ENCODE results near the gene GPC6.

GPC6 gene

GRCh38 chr13:94113245-94113644, 886.6 kb downstream of the GPC6 start:
- TF ChIP-seq, protein P1, sequence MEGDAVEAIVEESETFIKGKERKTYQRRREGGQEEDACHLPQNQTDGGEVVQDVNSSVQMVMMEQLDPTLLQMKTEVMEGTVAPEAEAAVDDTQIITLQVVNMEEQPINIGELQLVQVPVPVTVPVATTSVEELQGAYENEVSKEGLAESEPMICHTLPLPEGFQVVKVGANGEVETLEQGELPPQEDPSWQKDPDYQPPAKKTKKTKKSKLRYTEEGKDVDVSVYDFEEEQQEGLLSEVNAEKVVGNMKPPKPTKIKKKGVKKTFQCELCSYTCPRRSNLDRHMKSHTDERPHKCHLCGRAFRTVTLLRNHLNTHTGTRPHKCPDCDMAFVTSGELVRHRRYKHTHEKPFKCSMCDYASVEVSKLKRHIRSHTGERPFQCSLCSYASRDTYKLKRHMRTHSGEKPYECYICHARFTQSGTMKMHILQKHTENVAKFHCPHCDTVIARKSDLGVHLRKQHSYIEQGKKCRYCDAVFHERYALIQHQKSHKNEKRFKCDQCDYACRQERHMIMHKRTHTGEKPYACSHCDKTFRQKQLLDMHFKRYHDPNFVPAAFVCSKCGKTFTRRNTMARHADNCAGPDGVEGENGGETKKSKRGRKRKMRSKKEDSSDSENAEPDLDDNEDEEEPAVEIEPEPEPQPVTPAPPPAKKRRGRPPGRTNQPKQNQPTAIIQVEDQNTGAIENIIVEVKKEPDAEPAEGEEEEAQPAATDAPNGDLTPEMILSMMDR (IDR thresholded peaks at IDR 0.05; ENCODE audit: low read depth, low read length, missing control alignments) = no peak
- DNase-seq (ENCODE audit: low read depth) = no peak
- no peak overlapping the region for H3K4me3 ChIP-seq (ENCODE audit: low read depth, low read length)

DNA sequence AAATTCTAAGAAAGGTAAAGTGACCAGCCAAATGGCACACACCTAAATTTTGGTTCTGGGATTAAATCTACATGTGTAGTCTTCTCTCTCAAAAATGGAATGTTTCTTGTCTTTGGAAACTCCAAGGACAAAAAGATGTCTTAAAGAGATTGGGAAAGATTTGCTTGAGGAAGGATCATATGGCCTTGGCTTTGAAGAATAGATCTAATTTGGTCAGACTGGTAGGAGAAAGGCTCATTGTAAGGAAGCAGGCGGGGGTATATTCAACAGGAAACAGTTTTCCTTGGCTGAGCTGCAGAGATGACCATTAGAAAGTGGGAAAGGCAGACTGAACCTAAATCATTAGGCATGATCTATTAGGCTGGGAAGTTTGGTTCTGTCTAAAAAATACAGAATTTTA, 887.6 kb downstream of the GPC6 start:
- TF ChIP-seq, protein P1 (IDR thresholded peaks at IDR 0.05; ENCODE audit: low read depth, low read length, missing control alignments) = no peak
- no peak for DNase-seq (ENCODE audit: low read depth)
- H3K4me3 ChIP-seq (ENCODE audit: low read depth, low read length) = no peak overlapping the region

GRCh38 chr13:94115054-94115453, 888.4 kb downstream of the GPC6 start:
- H3K4me3 ChIP-seq (ENCODE audit: low read depth, low read length) = no peak overlapping the region
- DNase-seq (ENCODE audit: low read depth) = no peak
- TF ChIP-seq, protein P1 (IDR thresholded peaks at IDR 0.05; ENCODE audit: low read depth, low read length, missing control alignments) = no peak

GRCh38 chr13:94119360-94119936, 892.8 kb downstream of the GPC6 start:
- TF ChIP-seq, protein P1 (IDR thresholded peaks at IDR 0.05; ENCODE audit: low read depth, low read length, missing control alignments) = no peak
- DNase-seq (ENCODE audit: low read depth) = no peak
- no peak overlapping the region for H3K4me3 ChIP-seq (ENCODE audit: low read depth, low read length)

DNA sequence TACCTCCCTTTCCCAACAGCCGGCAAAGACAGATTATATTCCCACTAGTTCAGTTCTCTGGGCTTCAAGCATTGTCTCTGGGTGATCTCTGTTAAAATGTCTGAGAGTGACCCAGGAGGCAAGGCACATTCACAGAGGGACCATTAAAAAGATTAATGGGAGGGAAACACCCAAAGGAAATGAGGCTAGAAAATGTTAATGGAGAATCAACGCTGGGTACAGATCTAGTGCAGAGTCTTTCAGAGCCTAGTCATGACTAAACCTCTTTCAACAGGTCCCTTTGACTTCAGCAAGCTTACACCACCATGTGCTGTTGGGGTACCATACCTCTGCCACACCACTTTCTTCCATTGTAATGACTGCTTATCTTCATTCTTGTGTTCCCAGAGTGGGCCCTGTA, 894.3 kb downstream of the GPC6 start:
- DNase-seq (ENCODE audit: low read depth) = no peak
- TF ChIP-seq, protein P1 (IDR thresholded peaks at IDR 0.05; ENCODE audit: low read depth, low read length, missing control alignments) = no peak
- no peak overlapping the region for H3K4me3 ChIP-seq (ENCODE audit: low read depth, low read length)

- no peak overlapping the region for H3K4me3 ChIP-seq (ENCODE audit: low read depth, low read length)
- no peak for DNase-seq (ENCODE audit: low read depth)
- TF ChIP-seq, protein P1 (IDR thresholded peaks at IDR 0.05; ENCODE audit: low read depth, low read length, missing control alignments) = no peak
Observed at GRCh38 chr13:94121686-94122085, 895.1 kb downstream of the GPC6 start.

DNA sequence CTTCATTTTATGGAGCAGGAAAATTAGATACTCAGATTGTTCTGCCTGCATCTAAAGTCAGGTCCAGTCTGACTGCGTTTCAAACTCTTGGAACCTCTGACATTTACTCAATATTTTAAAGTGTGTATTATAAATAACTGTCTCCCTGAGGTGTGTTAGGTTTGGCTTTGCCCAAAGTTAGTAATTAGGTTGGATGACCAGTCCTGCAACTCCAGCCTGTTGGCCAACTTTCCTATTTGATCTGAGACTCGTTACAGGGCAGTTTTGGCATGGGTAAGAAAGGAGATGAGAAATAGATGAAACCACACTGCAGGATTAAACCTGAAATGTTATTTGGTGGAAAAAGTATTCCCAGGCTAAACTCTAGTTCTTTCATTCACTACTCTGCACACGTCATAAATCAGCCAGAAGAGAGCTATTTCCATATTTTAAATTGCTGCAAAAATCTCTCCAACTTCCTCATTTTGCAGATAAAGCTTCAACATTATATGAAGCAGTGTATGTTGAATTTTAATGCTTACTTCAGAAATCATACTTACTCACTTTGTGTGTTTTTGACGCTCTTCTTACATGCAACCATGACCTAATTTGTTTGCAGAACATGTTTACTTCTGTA, 895.8 kb downstream of the GPC6 start:
- no peak for DNase-seq (ENCODE audit: low read depth)
- no peak overlapping the region for H3K4me3 ChIP-seq (ENCODE audit: low read depth, low read length)

More for the DNA sequence above, 895.8 kb downstream of the GPC6 start:
- TF ChIP-seq, protein P1 (IDR thresholded peaks at IDR 0.05; ENCODE audit: low read depth, low read length, missing control alignments) = no peak

All from GM12864 (cell line).